Dermis blood vessel endothelial cell (primary cell): ENCODE data around the gene EFR3B. TPM values are rescaled to one million over a fixed set of nuclear protein-coding genes. Genes with fewer than 3 reads are reported as not detected.
"Not testable (repeated sequence)": the region's sequence is repeated elsewhere in the genome, so short reads cannot be mapped to it uniquely, and the experiment has no call there.

Source experiments
- DNase-seq: peaks from one replicate; pipeline ENCODE4 v3.0.0; 2010
- total RNA-seq: library from RNA; depleted of rRNA; stranded (reverse); fragments of >200 nt; gene quantifications from 2 replicates; pipeline ENCODE4 v1.2.3, GENCODE V29; 2014

EFR3B gene, protein sequence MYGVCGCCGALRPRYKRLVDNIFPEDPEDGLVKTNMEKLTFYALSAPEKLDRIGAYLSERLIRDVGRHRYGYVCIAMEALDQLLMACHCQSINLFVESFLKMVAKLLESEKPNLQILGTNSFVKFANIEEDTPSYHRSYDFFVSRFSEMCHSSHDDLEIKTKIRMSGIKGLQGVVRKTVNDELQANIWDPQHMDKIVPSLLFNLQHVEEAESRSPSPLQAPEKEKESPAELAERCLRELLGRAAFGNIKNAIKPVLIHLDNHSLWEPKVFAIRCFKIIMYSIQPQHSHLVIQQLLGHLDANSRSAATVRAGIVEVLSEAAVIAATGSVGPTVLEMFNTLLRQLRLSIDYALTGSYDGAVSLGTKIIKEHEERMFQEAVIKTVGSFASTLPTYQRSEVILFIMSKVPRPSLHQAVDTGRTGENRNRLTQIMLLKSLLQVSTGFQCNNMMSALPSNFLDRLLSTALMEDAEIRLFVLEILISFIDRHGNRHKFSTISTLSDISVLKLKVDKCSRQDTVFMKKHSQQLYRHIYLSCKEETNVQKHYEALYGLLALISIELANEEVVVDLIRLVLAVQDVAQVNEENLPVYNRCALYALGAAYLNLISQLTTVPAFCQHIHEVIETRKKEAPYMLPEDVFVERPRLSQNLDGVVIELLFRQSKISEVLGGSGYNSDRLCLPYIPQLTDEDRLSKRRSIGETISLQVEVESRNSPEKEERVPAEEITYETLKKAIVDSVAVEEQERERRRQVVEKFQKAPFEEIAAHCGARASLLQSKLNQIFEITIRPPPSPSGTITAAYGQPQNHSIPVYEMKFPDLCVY
- total RNA-seq: 1.3 and 2.0 TPM in 2 replicates

DNA sequence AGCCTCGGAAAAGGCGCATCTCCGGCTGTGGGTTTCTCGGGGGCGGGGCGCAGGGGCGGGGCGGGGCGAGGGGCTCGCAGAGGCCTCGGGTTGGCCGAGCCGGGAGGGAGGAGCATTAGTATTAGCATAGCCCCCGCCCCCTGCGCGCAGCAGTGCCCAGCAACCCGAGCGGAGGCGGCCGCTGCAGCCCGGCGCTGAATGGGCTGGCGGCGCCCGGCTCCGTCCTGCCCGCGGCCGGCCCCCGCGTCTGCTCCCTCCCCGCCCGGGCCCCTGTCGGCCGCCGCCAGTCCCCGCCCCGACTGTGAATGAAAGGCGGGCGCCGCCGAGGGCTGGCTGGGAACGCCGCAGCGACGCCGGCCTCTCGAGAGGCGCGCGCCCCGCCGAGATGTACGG is at the start of gene EFR3B:
Gene EFR3B, plus strand, starts transcription at position 149 of the 393 bp plus-strand sequence. Its CDS starts 237 bp downstream, at position 386.
- peak; percentile 94 for DNase-seq

DNA sequence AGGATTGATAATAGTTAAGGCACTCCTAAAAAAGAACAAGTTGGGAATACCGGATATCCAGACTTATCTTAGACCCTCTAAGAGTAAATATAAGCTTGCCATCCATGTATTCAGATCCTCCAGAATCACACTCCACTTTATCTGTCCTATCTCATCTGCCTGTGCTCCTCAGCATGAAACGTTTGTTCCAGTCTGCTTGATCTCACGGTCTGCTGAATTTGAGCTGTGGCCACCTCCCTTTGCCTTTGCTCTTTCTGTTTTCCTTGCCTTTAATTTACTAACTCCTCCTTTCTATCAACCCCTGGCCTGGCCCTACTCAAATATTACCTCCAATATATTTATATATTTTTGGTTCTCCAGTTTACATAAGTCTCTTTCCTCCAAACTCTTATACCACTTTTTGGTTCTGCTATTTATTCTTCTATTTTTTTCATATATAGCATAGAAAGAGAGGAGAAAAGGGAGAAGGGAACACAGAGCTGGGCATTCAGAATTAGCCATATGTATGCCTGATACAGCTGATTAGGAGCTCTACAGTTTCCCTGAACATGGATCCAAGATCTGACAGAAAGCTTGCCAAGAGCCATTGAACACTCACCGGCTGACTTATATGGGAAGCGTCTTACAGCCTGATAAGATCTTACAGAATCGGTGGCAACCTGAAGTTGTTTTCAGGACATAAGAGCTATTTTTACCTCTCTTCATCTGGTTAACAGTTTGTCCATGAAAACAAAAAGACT is 48.3 kb upstream of the EFR3B start:
- peak; percentile 18 for DNase-seq

DNA sequence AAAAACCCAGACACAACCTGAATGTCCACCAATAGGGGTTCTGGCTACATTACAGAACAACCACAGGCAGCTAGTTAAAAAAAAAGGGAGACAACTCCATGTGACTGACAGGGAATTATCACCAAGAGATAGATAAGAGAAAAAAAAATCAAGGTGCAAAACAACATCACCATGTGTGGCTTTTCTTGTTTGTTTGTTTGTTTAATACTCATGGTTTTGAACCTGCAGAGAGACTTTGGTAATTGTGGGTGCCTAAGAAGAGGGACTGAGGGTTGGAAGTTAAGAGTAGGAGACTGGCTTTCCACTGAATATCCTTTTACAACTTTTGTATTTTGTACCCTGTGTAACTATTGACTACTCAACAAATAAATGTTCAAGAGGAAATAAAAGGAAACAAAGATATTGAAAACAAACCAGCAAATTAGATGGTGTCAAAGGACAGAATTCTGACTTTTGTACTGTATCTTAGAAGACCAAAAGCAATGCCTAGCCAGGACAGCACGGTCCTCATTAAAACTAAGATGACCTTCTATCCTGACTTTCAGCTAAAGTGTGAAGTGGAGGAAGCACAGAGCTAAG is 47.6 kb upstream of the EFR3B start:
- DNase-seq: no peak

DNA sequence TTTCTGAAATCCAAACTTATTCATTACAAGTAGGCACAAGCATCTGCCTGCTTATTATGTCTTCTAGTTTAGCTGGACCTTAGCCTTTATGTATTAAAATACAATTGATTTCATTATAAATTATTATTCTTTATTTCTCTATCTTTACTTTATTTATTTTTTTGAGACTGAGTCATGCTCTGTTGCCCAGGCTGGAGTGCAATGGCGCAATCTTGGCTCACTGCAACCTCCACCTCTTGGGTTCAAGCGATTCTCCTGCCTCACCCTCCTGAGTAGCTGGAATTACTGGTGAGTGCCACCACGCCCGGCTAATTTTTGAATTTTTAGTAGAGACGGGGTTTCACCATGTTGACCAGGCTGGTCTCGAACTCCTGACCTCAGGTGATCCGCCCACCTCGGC is 42.8 kb upstream of the EFR3B start:
- DNase-seq: not testable (repeated sequence)

DNA sequence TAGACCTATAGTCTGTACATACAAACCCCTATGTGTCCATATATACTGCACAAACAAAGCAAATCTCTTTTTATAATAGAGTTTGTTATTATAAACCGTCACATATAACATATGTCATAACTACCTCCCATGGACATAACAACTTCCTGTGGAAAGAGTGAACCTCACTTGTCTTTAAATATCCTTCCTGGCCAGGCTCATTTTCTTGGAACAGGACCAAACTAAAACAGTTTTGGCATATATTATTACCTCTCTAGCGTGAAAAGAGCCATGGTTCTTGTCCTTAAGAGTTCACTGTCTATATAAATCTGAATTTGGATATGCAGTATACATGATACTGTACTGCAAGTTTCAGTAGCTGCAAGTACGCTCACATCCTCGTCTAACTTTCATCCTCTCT is 41.8 kb upstream of the EFR3B start:
- DNase-seq: peak; percentile 22

DNA sequence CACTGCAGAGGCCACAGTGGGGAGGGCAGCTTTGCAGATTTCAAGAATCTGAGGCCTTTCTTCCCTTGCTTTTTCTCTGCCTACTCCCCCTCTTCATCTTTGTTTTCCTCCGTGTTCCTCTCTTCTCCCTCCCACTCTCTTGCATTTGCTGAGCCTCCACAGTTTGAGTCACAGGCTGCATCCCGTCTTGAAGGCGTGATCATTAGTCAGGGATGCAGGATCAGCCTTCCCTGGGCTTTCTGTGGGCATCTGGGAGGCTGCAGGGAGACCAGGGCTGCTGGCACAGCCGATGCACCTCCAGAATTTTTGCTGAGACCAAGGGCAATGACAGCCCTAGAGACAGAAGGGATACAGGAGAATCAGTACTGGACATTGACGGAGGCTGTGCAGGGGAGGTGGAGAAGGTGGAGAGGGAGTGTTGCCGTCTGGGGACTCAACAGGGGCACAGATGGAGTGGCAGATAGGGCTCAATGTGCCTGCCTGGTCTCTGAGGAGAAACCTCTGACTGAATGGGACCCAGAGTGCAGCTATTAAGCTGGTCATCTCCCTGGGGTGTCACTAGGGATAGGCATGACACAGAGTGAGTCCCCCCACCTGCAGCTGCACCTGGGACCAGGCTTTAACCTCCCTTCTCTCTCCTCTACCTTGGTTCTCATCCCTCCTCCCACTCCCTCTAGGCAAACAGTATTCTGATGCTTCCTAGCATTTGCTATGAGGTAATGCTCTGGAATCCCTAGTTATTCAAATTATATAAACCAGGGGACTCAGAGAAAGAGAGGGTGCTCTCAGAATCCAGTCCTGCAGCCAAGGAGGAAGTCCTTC is 41.2 kb upstream of the EFR3B start:
- no peak for DNase-seq

DNA sequence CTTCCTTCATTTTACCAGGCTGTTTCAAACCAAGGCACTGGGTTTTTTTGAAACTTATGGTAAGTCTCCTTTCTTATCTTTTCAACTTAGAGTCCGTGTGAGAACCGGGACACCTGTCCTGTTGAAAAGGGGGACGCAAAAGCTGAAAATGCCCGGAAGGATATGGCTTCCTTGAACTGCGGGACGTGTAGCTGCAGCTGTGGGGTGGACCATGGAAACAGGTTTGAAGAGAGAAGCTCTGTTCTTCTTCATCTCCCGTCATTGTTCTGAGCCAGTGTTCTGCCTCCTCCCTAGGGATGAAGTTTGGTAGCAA is 40.6 kb upstream of the EFR3B start:
- no peak for DNase-seq

DNA sequence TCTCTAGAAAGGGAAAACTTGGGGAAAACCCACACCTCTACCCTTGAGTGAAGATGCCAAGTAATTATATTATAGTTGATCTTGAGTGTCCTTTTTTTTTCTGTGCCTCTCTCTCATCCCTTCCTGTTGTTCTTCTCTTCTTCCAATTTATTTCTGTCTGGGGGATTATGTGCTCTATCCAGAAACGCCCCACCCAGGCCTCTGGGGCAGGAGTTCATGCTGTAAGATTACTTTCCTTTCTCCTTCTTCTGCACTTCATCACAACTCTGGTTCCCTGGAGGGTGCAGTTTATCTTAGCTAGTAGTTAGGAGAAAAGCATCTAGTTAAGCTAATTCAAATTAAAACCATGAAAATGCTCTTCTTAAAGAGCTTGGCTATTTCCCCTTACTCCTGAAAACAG is 39.8 kb upstream of the EFR3B start:
- DNase-seq: no peak

DNA sequence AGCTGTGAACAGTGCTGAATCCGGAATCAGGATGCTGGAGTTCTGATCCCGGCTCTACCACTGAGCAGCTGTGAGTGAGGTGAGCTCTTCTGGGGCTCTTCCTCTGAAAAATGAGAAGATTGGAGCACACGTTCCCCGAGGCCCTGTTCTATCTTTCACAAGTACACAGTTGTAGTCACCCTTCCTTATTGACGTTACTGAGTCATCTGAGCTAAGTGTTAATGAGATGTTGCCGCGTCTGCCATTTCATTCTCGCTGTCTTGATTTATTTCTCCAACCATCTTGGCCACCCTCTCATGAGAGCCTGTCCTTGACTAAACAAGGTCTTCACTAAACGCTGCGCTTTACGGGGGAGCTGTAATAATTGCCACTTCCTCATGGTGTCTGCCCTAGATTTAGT is 31.9 kb upstream of the EFR3B start:
- peak; percentile 5 for DNase-seq

DNA sequence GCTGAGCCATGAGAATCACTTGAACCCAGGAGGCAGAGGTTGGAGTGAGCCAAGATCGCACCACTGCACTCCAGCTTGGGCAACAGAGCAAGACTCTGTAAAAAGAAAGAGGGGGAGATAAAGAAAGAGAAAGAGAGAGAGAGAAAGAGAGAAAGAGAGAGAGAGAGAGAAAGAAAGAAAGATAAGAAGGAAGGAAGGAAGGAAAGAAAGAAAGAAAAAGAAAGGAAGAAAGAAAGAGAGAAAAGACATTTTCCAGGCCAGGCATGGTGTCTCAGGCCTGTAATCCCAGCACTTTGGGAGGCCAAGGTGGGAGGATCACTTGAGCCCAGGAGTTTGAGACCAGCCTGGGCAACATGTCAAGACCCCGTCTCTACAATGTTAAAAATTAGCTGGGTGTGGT is 30.5 kb upstream of the EFR3B start:
- not testable (repeated sequence) for DNase-seq

DNA sequence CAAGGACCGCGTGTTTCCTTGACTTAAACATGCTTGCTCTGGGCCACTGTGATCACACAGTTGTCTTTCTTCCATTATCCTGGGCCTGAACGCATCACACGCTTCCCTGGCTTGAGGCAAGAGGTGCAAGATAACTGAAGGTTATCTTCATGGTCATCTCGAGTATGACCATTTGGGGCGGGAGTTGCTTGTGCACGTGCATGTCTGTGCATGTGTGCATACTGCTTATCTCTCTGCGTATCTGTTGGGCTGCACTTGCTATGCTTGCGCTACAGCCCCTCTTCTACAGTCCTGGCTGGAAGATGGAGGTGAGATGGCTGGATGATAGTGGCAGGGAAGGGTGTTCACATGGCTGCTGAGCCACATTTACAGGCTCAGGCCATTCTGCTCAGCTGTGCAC is 27.2 kb upstream of the EFR3B start:
- DNase-seq: no peak

DNA sequence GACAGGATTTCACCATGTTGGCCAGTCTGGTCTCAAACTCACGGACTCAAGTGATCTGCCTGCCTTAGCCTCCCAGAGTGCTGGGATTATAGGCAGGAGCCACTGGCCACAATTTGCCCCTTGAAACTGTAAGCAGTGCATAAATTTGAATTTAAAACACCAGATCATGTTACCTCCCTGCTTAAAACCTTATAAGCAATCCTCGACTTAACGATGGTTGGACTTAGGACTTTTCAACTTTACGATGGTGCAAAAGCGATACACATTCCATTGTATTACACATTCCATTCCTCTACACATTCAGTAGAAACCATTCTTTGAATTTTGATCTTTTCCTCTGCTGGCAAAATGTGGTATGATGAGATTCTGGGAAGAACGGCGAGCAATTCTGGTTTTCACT is 23.2 kb upstream of the EFR3B start:
- no peak for DNase-seq

DNA sequence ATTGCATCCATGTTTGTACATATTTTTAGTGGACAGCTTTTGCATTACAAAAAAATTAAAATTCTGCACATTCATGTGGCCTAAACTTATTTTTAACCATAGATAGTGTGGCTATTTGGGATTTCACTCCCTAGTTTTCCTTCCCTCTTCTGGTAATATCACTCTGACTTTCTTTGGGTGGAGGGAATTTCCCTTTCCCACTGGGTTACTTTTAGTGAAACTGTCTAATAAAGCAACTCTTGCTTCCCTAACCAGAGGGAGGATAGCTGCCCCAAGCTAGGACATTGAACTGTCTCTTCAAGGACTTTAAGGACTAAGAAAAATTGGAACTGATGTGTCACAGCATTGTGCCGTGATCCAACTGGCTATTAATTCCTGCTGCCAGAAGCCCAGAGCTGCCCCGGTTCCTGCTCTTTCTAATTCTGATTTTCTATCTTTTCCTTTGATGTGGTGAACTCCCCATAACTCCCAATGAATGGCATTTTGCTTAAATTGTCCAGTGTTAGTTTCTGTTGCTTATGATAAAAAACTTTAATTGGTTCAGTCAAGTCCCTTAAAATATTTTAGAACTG is 20.0 kb upstream of the EFR3B start:
- DNase-seq: no peak

DNA sequence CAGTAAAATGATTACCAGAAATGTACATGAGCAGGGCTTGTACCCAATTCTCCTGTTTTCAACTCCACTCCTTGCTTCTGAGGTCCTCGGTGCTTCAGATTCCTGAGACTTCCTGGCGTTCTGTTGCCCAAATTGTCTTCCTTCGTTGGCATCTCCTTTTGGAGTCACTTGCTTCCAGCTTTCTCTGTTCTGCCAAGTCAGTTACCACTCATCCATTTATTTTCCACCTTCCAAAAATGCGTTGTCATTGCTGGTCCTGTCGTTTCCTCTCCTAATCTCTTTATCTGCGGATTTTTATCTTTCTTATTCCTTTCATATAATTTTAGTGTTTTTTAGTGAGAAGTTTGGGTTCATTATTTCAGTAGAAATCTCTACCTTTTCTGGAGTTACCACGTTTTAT is 18.5 kb upstream of the EFR3B start:
- DNase-seq: no peak

DNA sequence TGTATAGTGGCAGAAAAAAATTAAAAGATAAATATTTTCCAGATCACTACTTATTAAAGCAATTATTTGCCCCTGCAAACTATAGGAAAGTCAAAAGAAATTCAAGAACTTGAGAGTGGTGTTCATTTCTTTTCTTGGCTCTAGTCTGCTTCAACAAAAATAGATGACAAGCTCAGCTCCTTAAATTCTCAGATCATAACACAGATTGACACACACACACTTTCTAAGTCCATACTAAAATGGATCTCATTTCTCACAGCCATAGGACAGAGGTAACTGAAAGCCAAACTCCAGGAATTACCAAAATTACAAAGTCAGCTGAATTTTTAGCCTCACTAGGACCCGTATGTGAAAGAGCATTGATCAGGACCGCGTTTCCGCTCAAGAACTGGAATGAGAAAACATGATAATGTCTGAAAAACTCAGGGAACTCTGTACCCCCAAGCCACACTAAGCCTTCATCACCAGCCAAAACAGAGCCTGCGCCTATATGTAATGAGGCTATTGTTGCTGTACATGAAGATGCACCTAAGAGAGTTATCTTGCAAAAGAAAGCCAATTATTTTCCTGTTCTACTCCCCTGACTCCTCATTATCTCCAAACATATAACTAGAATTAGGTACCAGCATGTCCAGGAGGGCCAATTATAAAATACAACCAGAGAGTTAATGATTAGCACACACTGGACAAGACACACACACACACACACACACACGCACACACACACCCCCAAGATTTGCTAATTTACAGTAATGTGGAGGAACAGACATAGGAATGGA is 16.5 kb upstream of the EFR3B start:
- no peak for DNase-seq

DNA sequence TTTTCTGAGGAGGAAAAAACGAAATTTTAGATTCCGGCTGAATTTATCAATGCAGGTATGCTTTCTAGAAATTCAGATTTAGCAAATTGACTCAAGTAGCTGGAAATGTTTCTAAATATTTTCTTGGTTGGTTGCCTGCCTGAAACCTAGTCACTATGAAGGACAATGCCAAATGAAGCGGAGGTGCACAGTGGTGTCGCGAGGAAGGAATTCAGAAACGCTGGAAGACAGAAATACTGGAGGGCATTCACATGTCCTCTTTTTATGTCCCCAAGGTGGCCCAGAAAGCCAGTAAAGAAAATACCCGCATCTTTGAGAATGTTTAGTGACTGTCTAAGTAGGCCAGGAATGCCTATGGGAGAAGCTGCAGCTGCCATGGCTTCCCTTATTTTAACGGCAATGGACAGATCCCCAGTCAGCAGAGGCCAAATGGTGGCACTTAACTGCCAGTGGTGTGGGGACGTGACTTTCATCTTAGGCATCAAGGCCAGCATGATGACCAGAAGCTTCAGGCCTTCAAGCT is 15.8 kb upstream of the EFR3B start:
- no peak for DNase-seq

DNA sequence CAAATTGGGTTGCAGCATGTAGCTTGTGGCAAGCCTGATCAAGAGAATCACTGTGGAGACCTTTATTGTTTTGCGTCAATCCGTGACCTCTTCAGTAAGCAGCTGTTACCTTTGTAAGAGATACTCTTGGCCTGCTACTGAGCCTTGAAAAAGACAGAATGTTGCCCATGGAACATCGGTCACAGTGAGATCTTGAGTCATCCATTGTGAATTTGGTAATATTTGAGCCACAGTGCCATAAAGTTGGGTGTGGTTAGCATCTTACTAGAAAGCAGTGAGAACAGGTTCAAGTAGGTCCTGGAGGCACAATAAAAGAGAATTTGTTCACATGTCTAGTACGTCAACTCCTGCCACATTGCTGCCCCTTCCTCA is 12.7 kb upstream of the EFR3B start:
- DNase-seq: no peak

DNA sequence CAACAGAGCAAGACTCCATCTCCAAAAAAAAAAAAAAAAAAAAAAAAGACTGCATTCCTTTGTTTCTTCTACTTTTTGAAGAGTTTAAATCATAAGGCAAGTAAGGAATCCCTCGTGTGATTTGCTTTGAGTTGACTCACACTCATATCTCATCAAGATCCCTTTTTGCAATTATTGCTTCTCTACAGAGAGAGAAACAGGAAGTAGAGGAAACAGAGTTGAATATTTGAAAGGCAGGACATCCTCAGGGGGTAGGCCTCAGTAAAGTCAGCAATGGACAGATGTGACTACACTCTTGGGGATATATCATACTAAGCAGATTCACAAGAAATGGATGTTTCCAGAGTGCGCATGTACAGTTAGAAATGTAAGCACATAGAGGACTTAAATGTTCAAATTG is 11.2 kb upstream of the EFR3B start:
- DNase-seq: peak; percentile 63

DNA sequence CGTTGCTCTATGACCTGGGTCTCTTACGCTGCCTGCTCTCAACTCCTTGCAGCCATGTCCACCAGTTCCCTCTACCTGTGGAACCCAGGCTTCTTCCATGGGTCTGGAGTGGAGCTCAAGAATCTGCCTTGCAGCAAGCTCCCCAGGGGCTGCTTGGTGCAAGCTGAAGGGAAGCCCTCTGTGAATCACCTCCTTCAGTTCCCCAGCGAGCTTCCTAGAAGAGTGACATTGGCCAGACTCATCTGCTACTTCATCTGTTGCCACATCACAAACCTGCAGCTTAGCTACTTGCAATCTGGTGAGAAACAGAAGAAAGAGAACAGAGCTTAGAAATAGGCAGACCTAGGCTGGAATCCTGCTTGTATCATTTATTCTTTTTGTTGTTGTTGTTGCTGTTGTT is 9.8 kb upstream of the EFR3B start:
- peak; percentile 4 for DNase-seq

DNA sequence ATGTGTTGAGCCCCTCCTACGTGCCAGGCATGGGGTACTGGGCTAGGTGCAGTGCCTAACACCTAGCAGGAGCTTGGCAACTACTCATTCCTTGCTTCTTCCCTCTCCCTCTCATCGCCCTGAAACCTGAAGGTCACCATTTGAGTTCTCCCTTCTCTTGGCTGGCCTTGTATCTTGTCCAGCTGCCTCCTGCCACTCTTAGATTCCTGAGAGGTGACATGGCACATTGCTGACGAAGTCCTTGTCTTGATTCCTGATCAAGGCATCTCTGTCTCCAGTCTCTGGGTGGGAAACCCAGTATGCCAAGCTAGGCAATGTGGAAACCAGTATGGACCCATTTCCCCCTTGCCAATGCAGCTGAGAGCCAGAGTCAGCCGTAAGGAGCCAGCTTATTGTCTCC is 9.0 kb upstream of the EFR3B start:
- no peak for DNase-seq

DNA sequence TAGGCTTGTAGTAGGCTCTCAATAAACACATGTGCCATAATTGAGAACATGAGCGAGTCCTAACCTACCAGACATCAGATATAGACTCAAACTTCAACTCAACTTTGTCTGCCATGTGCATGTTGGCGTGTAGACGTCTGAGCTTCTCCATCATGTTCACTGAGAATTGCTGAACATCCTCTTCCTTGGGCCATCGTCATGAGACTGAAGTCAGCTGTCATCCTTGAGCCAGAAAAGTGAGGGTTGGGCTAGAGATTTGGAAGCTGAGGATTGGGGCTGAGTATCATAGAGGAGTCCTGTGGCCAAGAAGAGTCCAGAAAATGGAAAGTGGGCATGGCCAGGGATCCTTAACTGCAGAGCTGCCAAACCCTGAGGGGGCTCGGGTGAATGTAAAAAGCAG is 7.8 kb upstream of the EFR3B start:
- DNase-seq: no peak
